ENCODE measurements around the gene TMEM69. TPM values are rescaled to one million over a fixed set of nuclear protein-coding genes. Genes with fewer than 3 reads are reported as not detected.
"Not testable (repeated sequence)": the region's sequence is repeated elsewhere in the genome, so short reads cannot be mapped to it uniquely, and the experiment has no call there.

TMEM69 gene
- total RNA-seq, 1 experiment from 2014 or later: 50.6 TPM

DNA sequence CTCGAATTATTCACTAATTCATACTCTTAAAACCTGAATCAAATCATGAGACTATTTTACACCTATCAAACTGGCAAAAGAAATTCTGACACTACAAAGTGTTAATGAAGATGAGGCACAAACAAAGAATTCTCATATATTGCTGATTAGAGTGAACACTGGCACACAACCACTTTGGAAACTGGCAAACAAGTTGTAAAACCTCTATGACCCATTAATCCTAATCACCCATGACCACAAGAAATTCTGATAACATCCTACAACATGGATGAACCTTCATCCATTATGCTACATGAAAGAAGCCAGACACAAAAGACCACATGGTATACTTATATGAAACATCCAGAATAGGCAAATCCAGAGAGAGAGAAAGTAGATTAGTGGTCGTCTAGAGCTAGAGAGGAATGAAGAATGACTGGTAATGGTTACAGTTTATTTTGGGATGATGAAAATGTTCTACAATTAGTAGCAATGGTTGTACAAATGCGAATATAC is 10.2 kb upstream of the TMEM69 start:
- no peak for DNase-seq (ENCODE audit: extremely low read depth, low read depth)

DNA sequence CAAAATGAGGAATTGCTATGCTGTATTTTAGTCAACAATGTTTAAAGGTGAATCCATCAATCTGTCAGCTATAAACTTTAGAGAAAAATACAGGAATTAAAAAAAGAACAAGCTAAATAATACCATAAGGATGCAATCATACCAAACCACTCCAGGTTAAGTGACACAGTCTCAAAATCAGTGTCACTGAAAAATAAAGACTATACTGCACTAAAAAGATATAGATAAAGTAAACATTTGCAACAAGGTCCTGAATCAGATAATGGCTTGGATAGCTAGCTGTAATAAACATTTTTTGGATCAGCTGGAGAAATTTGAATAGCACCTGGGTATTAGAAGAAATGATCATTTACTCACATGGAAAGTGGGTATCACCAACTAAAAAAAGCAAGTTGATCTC is 9.5 kb upstream of the TMEM69 start:
- no peak for DNase-seq (ENCODE audit: extremely low read depth, low read depth)

DNA sequence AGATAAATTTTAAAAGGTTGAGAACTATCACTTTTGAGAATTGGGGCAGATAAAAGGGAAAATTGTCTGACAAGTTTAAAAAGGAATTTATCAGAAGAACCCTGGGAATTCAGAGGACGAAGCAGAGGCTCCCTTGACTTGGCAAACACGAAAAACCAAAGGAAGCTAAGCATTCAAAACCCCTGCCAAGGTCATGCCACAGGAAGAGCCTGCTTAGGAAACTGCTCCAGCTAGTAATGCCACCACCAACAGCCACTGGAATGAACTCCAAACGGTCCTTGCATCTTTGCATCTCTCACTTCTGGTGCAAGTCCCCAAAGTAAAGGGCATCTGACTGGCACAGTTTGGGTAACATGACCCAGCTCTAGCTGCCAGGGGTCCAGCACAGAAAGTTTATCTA is 8.9 kb upstream of the TMEM69 start:
- DNase-seq (ENCODE audit: extremely low read depth, low read depth): no peak

DNA sequence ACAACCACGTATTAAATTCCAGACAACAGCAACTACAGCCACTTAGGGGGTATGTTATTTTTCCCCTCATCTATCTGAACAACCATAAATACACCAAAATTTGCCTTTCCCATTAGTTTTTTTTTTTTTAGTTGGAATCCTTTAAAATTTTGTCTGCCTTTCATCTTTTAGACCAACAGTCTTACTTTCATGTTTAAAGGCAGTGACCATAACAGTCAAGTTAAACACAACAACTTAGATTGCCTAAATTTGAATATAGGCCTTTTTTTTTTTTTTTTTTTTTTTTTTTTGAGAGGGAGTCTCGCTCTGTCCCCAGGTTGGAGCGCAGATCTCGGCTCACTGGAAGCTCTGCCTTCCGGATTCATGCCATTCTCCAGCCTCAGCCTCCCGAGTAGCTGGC is 5.0 kb upstream of the TMEM69 start:
- DNase-seq (ENCODE audit: extremely low read depth, low read depth): no peak

DNA sequence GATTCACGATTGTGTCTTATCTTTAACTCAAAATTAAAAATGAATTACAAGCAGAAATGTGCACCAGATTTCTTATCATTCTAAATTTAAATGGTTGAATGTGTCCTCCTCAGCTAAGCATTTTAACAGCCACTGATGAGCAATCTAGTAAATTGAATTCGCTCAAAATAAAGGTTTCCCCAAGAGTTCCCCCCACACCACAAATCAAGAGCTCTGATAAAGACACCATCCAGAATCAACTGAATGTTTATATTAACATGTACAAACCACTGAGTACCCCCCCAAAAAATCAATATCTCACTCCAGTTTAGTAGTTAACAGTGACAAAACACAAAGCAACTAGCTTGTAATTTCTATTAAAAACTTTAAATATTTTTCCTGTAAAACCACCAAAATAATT is 3.6 kb upstream of the TMEM69 start:
- DNase-seq (ENCODE audit: extremely low read depth, low read depth): no peak

DNA sequence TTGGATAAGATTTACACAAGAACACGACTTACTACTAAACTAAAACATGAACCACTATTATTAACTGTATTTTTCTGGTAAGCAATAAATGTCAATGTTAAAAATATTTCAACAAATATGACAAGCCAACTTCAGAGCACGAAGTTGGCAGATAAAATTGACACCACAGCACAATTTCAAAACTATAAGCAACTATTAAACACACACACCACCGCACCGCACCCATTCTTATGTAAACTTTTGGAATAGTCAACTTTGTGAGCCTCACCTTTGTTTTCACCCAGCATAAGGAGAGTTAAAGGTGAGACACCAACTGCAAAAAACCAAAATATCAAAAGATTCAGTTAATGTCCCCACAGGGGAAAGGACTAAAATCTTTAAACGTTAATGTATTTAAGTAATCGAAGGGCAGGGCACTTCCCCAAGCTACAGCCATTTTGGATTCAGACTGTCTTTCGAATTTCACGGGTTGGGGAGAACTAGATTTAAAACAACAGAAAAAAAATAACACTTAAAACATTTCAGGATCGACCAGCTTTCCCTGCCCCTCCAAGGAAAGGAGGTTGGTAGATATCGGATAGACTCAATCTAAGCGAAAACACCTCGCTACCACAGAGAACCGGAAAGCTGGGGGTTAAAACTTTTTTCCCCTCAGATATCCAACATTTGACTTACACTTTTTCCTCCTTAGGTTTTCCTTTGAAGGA is 2.5 kb upstream of the TMEM69 start:
- DNase-seq (ENCODE audit: extremely low read depth, low read depth): no peak

DNA sequence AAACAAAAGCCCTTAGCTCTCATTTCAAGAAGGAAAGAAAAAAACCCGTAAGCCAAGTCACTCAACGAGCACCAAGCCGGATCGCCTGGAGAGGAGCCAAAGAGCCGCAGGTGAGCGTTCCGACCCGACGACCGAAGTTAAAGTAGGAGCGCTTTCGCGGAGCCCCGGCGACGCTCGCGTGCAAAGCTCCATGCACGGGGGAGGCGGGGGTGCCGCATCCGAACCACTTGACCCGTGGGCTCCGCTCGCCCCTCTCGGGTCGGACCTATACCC is 2.0 kb upstream of the TMEM69 start:
- DNase-seq (ENCODE audit: extremely low read depth, low read depth): no peak

DNA sequence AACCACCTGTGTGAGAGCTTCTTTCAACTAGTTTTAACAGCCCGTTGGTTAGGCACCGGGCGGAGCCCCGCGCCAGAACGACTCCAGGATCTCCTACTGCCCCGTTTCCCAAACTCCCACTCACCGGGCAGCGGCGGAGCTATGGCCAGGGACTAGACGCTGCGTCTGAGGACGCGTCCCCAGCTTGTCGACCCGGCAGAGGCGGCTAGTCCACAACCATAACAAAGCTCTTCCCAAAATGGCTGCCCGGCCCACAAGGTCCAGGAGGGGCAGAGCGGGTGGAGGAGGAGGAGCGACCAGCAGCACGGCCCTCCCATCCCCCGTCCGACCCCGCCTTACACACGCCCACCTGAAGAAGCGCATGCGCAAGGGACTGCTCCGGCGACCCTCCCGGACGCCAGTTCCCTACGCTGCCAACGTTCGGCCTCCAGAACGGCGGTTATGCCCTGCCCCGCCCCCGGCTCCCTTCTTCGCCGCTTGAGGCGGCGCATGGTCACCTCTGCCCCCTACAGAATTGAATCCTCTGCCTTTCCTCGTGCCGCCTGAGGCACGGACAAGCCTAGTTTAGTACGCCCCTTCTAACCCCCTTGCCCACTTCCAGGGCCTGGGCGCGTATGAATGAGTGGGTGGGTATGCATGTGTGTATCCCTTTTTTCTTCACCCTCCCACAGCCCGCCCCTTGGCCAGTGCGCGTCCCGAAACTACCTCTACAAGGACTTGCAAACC is 1.5 kb upstream of the TMEM69 start, which contains the start of gene GPBP1L1:
TSS of gene GPBP1L1 (minus strand) at position 246 of the 726 bp plus-strand sequence. CDS start 27,446 bp downstream, outside the sequence.
- DNase-seq (ENCODE audit: extremely low read depth, low read depth): peak; percentile 94

DNA sequence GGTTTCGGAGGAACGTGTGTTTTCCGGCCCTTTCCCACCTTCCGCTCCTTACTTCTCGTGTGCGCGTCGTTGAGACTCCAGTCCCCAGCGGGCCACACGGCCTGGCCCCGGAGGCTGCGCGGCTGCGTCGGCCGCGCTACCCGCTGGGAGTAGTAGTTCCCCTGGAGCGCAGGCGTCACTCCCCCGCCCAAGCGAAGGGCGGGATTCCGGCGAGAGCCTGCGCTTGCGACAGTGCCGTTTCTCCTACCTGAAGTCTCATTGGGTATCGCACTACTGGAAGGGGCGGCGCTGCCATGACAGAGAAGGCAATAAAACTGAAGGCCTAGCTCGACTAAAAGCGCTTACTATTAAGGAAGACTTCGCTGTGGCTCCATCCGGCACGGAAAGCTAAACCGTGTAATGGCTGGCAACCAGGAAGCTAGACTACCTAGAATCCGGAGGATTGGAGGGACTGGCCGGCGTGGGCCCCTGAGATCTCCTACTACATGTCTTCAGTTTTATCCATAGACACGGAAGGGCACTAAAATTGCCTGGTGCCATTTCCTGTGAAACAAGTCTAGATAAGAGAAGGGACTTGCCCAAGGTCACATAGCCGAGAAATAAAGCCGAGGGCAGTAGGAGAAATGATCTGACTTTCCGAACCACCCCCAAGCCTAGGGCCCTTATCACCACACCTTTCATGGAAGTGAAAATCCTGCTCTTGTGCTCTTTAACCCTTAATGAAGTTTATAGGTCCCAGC is 797 bp upstream of the TMEM69 start:
- peak; percentile 95 for DNase-seq (ENCODE audit: extremely low read depth, low read depth)

DNA sequence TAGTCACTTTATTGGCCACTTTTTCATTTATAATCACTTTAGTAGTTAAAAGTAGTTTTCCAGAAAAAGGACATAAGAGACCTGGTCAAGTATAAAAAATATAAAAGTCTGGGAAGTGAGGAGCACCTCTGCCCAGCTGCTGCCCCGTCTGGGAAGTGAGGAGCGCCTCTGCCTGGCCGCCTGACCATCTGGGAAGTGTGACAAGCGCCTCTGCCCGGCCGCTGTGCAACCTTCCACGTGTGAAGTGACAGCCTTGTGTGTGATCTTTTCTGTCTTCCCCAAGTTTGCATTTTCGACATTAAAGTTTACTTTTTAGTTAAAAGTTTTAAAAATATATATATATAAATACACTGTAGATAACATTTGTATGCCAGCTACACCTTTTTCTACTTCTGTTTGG is 5.8 kb downstream of the TMEM69 start:
- DNase-seq (ENCODE audit: extremely low read depth, low read depth): not testable (repeated sequence)

DNA sequence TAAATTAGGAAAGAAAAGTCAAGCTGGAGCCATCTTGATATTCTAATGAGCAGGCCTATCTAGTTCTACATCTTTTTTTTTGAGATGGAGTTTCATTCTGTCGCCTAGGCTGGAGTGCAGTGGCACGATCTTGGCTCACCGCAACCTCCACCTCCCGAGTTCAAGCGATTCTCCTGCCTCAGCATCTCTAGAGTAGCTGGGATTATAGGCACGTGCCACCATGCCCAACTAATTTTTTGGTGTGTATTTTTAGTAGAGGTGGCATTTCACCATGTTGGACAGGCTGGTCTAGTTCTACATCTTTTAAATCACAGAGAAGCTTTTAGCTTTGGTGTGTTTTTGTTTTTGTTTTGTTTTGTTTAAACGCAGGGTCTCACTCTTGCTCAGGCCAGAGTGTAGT is 6.8 kb downstream of the TMEM69 start:
- DNase-seq (ENCODE audit: extremely low read depth, low read depth): no peak

DNA sequence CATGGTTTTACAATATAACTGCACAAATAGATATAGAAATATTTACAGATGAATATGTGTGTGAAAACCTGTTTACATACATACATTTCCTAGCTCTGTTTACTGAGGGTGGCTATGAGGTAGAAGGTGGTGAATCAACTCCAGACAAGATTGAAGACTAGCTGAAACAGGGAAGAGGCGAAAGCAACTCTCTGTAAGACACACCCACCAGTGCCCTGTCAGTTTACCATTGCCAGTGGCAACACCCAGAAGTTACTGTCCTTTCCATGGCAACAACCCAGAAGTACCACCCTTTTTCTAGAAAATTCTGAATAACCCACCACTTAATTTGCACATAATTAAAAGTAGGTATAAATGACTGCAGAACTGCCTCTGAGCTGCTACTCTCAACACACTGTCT is 16.7 kb downstream of the TMEM69 start:
- no peak for DNase-seq (ENCODE audit: extremely low read depth, low read depth)

DNA sequence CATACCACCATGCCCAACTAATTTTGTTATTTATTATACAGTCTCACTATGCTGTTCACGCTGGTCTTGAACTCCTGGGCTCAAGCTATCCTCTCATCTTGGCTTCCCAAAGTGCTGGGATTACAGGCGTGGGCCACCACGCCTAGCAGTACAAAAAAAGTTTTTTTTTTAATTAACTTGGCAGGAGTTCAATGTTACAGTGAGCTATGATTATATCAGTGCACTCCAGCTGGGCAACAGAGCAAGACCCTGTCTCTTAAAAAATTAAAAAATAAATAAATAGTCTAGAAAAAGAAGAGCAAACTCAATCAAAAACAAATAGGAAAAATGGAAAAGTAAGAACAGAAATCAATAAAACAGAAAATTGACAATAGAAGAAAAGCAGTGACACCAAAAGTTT is 25.7 kb downstream of the TMEM69 start:
- DNase-seq (ENCODE audit: extremely low read depth, low read depth): no peak

DNA sequence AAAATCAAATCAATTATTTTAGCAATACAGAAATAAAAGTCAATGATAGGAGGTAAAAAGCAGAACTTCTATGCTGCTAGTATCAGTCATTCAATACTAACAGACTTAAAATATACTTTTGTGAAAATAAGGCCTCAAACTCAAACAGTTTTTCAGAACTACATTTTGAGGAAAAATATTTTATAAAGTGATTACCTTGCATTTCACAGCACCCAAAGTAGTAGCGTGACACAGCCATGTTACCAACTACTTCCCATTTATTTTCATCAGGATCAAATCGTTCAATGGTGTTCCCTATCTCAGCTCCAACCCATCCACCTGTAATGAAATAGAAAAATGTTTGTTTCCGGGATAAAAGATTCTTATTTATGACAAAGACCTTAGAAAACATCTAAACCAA is 28.7 kb downstream of the TMEM69 start:
- no peak for DNase-seq (ENCODE audit: extremely low read depth, low read depth)

DNA sequence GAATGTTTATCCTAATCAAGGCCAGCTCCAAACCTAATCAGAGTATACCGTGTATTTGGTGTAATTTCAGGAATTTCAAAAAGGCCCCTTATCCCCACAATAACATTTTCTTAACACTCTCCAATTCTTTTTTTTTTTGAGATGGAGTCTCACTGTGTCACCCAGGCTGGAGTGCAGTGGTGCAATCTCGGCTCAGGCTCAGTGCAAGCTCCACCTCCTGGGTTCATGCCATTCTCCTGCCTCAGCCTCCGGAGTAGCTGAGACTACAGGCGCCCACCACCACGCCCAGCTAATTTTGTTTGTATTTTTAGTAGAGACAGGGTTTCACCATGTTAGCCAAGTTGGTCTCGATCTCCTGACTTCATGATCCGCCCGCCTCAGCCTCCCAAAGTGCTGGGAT is 29.4 kb downstream of the TMEM69 start:
- not testable (repeated sequence) for DNase-seq (ENCODE audit: extremely low read depth, low read depth)

DNA sequence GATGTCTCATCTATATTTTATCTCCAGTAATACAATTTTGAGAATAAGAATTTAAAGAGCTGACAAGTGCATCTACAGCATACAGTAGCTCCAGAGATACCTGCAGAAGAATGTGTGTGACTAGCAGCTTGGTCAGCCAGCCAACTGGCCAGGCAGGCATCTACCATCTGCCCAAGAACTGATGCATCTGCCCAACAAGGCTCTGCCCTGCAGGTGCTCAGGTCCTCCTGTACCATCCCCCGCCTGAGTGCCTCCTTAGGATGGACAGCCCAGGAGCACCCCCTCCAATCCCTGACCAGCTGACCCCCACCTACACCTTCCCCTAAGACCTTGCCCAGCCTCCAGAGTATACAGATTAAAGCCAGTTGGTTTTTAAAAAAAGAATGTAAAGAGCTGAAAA is 30.3 kb downstream of the TMEM69 start:
- DNase-seq (ENCODE audit: extremely low read depth, low read depth): no peak

DNA sequence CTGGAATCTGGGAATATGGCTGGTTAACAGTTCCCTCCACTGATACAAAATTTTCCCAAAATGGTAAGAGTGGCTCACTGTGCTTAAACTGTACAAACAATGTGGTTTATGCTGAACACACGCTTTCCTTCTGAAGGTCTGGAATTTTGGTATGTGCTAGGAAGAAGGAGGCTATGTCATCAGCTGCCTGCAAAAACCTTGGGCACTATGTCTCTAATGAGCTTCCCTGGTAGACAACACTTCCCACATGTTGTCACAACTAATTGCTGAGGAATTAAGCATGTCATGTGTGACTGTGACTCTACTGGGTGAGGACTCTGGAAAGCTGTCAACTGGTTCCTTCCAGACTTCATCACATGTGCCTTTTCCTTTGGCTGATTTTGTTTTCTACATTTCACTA is 33.2 kb downstream of the TMEM69 start:
- DNase-seq (ENCODE audit: extremely low read depth, low read depth): no peak

DNA sequence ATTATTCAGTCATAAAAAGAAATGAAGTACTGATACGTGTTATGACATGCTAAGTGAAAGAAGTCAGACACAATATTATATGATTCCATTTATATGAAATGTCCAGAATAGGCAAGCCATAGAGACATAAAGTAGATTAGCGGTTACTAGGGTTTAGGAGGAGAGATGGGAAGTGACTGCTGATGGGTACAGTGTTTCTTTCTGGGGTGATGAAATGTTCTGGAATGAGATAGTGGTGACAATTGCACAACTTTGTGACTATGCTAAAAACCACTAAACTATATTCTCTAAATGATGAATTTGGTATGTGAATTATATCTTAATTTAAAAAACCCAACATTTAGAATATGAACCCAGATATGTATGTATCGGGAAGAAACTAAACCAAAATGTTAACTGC is 34.8 kb downstream of the TMEM69 start:
- no peak for DNase-seq (ENCODE audit: extremely low read depth, low read depth)

DNA sequence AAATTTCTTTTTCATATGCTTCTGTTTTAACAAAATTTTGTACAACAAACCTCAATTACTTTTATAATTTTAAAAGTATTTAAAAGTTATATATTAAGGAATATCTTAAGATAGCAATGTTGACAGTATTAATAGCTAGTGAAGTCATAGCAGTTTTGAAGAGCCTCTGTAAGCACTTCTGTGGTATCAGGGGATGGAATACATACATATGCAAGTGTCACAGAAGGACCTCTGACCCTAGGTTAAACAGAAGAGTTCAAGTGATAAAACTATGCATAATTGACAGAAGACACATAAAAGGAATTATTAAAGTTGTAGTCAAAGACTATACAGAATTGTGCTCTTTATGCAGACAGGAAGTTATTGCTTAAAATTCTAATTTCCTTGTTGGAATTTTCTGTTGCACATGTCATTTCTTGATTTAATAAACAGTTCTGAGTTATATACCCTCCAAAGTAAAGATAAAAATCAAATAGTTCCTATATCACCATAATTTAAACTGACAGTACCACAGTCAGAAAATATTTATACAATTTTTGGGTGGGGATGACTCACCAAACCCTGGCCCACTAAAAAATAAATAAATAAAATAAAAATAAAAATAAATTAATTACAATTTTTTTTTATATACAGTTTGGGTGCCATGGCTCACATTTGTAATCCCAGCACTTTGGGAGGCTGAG is 35.4 kb downstream of the TMEM69 start:
- no peak for DNase-seq (ENCODE audit: extremely low read depth, low read depth)

DNA sequence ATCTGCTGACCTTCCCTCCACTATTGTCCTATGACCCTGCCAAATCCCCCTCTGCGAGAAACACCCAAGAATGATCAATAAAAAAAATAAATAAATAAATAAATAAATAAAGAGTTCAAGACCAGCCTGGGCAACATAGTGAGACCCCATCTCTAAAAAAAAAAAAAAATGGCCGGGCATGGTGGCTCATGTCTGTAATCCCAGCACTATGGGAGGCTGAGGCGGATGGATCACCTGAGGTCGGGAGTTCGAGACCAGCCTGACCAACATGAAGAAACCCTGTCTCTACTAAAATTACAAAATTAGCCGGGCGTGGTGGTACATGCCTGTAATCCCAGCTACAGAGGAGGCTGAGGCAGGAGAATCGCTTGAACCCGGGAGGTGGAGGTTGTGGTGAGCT is 38.0 kb downstream of the TMEM69 start:
- not testable (repeated sequence) for DNase-seq (ENCODE audit: extremely low read depth, low read depth)
